Measurements from ENCODE around the gene TLR4.

TLR4 gene

DNA sequence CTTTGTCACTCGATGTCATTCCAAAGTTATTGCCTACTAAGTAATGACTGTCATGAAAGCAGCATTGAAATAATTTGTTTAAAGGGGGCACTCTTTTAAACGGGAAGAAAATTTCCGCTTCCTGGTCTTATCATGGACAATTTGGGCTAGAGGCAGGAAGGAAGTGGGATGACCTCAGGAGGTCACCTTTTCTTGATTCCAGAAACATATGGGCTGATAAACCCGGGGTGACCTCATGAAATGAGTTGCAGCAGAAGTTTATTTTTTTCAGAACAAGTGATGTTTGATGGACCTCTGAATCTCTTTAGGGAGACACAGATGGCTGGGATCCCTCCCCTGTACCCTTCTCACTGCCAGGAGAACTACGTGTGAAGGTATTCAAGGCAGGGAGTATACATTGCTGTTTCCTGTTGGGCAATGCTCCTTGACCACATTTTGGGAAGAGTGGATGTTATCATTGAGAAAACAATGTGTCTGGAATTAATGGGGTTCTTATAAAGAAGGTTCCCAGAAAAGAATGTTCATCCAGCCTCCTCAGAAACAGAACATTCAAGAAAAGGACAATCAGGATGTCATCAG is 11.3 kb downstream of the TLR4 start:
- no peak for DNase-seq

DNA sequence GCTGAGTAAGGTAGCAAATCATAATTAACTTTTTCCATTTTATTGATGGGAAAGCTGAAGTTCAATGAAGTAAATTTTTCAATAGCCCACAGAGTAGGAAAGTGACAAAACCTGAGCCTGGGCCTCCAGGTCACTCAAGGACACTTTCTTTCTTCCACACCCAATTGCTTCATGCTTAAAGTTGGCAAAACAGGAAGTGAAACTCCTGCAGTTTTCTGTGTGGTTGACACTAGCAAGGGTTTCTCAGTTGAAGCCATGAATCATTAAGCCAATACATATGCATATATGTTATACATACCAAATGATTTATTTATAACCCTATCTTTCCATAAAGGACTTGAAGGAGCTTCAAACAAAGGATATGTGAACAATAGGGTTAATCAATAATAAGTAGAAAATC is 13.9 kb downstream of the TLR4 start:
- no peak for DNase-seq

DNA sequence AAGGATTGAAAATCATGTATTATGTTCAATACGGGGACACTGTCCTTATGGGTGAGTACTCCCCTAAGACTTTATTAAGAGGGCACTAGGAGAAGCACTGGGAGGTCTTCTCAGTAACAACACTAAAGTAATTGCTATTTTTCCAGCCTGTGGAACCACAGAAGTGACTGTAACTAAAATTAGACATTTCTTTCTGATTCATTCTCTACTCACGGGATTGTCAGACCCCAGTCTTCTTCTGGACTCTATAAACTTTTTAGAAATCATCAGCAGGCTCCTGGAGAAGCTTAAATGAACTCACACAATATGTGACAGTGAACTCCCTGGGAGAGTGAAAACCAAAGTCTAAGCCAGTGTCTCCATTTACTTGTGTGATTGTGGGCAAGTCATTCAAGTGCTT is 14.5 kb downstream of the TLR4 start:
- no peak for DNase-seq

DNA sequence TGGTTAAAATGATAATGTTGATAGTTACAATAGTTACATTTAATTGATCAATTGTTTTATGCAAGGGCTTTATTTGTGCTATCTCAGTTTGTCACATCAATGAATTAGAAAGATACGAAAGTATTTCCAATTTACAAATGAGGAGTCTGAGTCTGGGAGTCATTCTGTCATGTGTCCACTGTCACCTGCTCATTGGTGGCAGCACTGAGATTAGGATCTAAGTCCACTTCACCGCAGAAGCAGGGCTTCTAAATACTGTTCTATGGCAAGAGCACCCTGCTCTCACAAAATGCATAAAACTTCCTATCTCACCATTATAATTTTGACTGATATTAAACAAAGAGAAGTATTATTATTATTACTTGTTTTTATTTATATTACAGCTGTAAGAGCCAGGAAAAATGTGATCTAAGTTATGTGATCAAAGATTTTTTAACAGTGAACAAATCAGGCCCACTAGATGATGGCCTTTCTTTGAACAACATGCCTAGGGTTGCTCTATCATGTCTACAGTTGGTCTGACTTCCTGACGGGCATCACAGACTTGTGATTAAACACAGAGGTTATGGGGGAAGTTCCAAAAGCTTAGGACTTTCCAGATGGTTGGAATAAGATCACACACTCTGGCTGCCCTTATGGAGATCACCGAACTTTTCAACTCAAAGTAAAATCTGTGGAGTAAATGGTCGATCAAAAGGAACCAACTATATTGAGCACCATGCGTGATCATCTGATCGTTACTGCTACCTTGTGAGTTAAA is 15.1 kb downstream of the TLR4 start:
- no peak for DNase-seq

DNA sequence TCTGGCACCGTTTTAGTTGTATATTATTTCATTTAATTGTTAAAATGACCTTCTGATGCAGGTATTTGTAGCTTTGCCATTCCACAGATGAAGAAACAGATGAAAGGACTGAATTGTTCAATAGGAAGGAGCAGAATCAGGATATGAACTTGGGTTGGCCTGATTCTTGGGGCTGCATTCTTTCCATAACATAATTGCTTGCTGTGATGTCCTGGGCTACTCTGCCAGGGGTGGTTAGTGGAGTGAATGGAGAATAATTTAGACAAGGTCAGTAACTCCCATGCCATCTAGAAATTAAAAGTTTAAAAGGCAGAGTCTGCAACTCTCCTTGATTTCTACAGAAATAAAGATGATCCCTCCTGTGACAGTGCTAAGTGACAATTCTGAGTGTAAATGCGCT is 15.9 kb downstream of the TLR4 start:
- no peak for DNase-seq

DNA sequence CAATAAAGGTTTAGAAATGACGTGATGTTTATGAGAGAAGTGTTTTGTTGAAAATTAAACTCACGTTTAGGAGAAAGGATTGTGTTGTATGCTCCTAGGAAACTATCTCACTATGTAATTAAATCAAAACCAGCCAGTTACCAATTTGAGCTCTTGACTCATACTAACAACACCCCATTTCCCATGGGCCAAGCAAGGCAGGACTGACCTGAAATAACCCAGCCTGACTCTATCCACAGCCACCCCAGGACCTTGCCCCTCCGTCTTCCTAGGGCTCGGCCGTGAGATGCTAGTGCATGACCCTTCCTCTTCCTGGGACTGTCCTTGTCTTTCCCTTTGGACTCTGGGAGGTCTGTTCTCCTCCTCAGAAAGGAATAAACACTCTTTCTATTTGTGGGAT is 16.4 kb downstream of the TLR4 start:
- no peak for DNase-seq

DNA sequence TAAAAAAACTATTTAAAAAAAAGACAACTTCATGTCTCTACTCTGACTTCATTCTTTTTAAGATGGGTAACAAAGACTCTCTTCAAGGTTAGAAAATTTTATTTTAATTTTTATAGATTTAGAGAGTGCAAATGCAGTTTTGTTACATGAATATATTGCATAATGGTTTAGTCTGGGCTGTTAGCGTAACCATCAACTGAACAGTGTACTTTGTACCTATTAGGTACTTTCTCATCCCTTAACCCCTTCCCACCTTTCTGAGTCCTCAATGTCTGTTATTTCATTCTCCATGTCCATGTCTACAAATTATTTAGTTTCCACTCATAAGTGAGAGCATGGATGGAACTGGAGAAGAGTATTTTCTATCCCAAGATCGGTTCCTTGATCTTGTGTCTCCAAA is 16.8 kb downstream of the TLR4 start:
- DNase-seq, result no peak

DNA sequence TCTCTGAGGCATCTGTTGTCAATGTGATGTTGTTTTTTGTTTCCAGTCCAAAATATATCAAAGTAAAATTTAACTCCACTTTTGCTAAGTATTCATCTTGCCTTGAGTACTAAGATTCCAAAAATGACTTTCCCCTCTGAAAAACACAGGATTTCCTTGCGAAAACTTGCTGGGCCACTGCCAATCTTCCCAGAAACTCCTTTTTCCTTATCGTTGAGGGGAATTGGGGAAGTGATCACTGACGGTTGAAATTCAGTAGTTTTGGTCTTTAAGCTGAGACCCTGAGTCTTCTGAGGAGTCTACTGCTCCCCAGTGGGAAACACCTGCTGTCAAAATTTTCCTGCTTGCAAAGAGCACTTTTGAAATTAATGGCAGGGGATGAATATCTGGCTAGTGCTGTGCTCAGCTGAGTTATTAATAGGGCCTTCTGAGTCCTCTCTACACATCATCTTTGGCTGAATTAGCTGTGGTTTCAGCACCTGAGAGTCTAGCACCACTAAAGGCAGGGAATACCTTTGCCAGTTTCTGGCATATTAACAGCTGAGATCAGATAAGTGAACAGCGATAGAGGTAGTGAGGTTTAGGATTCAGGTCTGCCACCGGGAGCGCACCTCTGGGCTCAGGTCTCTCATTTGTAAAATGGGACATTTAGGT is 18.0 kb downstream of the TLR4 start:
- DNase-seq, result no peak

DNA sequence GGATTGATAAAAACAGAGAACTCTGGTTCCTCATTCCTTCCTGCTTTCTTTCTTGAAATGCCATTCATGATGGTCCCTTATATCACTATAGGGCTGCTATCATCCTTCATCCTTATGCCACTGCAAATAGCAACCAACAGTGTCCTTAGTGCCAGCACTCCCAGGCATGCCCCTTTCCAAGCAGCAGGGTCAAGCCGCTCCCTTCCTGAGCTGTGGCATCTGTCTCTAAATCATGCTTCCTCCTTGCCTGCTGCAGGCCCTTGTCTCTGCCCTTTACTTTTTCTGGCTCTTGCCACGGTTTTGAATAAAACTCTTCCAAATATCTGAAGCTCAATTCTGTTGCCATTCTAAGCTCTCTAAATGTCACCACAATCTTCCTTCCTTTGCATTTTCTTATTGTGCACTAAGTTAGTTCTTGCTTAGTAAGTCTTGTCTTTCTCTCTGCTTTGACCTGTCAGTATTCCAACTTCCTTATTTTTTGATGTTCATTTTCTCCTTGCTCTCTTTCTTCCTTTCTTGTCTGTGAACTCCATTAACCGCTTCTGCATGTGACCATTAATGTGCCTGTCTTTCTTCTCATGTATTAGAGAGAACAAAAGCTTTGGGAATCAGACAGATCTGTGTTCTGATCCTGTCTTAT is 19.9 kb downstream of the TLR4 start:
- no peak for DNase-seq

DNA sequence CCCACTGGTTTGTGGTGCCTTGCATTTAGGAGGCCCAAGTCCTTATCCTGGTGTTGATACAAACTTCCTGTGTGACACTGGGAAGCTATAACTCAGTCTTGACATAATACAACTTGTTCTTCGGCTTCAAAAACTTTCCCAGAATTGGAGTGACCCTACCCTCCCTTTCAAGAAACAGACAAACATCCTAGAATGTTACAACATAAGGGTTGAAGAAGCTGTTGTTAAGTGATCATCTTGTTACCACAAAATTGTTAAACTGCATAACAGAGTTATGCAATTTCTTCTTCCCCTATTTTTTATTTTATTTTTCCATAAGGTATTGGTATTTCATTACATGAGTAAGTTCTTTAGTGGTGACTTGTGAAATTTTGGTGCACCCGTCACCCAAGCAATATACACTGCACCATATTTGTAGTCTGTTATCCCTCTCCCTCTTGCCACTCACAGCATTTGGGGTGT is 21.3 kb downstream of the TLR4 start:
- no peak for DNase-seq

DNA sequence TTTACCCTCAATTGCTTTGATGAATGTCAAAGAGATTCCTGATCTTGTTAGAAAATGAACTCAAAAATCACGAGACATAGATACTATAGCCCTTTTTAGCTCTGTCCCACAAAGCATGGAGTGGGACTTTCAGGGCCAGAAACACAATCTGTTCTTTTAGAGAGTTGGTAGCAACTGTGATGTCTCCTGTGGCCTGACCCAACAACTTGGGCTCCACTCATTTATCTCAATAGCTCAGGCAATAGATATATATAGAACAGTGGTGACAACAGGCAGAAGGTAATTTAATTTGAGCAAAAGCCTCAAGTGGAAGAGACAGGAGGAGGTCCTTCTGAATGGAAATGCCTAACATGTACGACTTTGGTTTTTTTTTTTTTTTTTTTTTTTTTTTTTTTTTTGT is 25.2 kb downstream of the TLR4 start:
- DNase-seq, result no peak

DNA sequence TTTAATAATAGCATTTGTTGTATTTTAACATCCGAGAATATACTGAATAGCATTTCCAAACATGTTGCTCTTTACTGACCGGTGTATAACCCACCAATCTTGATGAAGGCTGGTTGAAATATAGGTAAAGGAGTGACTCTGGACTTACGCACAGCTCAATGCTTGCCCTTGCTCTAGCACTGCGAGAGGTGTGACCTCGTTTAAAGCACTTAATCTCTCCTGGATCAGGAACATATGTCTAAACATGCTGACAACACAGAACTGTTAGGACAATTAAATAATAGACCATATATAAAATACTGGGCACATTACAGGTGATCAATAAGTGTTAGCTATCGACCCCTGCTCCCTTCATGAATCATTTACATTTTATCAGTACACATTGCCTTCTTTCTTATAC is 28.3 kb downstream of the TLR4 start:
- no peak for DNase-seq

DNA sequence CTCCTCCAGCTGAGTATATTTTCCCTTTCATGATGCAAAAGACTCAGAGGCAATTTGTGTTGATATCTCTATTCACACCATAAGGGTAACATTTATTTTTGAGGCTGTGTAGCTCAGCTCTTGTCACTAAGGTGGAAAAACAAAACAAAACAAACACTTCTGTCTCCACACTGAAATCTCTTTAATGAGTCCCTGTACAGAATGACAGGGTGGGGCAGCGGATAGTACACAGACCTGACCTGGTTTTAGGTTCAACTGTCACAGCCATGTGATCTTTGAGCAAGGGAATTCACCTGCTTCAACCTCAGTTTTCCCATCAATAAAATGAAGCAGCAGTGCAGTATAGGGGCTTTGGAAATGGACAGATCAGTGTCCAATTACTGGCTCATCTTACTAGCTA is 29.3 kb downstream of the TLR4 start:
- no peak for DNase-seq

DNA sequence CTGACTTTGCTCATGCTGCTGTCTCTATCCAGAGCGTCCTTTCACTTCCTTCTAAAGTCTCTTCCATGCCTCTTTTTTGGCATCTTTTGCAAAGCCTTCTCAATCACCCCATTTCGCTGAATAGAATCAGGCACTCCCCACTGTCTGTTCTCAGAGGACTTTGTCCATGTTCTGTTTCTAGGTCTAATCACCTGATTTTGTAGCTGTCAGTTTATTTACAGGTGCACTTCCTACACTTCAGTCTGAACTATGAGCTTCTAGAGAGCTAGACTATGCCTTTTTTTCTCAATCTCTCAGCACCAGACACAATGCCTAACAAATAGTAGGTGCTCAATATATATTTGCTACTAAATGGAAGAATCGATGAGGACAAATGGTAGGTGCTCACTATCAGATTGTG is 29.9 kb downstream of the TLR4 start:
- no peak for DNase-seq

DNA sequence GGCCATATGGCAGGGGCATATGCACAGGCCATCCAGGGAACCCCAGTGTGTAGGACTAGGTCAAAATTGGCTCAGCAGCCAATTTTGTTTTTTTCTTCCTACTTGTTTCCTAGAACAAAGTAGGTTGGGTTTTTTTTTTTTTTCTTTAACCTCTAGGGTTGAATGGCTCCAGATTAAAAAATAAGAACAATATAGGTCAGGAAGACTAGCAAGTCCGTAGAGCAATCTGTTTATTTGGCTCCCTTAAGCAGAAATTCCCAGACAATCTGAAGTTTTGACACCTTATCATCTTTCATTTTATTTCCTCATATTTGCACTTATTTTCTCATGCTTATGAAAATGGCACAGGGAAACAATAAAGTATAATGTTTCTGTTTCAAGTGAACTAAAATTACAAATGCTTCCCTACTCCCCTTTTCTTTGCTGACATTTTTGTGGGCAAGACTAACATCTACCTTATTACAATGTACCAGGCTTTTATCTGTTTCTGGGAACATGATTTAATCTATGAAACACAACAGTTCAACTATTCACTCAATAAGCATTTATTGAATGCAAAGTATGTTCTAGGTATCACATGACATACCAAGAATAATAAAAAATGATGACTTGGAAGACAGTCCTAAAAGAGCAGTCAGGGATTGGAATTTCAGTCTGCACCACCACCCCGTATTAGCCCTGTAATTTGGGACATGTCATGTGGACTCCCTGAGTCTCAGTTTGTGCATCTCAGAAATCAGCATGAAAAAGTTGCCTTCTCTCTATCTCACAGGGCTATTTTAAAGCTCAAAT is 30.5 kb downstream of the TLR4 start:
- DNase-seq, result no peak

DNA sequence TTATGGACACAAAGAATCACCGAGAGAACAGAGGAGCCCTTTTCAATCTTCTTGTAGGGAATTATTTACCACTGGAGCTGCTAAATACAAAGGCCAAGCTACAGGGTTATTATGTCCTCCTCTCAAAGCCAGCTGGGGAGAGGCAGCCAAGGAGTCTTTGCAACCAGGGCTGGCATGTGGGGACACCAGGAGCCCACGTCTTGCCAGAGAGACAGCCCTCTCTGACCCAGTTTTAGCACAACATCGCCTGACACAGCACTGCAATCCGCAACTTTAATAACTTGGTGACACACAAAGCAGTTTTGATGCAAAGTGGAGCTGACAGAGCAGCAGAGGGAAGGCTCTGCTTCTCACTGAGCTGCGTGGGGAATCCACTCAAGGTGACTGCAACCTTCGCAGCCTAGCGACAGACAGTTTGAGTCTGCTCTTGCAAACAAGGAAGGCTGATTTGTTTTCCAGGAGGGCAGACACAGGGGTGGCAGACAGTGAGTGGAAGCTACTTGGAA is 33.6 kb downstream of the TLR4 start:
- DNase-seq, result no peak

DNA sequence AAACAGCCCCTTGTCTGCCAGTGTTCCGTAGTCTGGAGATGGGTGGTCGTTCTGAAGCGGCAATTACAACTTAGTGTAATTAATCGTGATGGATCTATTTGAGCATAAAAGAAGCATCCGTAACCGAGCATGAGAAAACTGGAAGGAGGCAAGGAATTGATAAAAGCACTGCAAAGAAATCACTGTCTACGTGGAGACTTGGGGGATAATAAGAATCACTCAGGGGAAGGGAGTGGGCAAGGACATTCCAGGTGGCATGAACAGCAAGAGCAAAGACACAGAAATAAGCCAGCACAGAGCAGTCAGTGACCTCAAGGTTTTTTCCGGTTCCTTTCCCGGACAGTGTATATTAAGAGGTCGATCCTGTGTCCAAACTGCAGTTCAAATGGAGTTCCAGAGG is 35.0 kb downstream of the TLR4 start:
- DNase-seq, result no peak

DNA sequence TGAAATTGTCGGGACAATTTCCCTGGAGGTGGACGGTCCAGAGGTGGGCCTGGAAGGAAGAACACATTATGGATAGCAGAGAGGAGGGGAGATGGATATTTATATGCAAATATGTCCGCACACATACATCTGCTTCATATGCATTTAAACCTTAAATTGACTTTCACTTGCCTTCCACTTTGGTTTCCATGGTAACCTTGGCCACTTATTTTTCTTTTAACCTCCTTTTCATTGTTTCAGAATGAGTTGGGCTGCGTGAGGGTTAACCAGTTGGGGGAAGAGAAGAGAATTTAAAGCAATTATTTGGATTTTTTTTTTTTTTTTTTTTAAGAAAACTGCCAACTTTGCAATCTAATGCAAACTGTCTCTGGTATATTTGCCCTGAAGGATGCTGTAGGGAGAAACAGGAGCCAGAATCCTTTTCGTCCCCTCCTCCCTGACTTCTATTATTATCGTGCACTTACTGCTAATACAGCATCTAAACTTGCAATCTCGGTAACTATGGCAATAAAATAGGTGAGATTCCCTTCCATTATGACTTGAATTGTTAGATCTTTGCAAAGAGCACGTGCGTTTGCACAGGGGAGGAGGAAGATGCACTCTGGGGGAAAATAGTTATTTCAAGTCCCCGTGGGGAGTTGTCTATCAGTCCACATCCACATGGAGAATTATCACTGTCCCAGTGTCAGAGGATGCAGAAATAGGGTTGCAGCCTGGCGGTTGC is 35.6 kb downstream of the TLR4 start:
- no peak for DNase-seq

DNA sequence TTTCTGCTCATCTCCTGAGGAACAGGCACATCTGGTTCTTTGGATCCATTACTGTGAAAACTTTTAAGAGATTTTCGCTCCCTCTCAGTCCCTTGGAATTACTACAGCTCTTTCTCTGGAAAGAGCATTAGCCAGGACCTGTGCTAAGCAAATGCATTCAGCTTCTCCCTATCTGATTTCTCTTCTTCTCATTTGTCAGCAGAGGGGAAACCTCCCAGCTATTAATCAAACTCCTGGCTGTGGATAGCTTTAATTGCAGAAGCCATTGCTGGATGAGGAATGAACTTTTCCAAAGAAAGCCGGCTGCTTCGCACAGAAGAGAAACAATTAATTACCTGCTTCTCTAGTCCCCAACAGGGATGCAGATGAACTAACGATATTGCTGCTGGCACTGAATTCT is 37.9 kb downstream of the TLR4 start:
- peak; percentile 19 for DNase-seq

DNA sequence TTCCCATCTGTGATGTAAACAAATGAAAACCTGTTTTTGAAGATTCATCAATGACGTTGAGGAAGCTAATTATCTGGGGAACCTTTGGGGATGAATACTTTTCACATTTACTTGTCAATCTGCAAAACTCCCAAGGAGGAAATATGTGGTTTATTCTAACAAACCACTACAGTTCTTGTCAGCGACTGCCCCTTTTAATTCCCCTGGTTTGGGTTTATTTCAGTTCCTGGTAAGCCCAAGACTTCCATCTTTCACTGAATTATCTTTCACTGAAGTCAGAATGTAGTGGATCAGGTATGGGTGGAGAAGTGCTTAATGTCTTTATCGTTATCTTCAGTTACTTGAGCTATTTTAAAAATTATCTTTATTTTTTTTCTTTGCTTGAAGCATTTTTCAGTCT is 40.2 kb downstream of the TLR4 start:
- no peak for DNase-seq

DNA sequence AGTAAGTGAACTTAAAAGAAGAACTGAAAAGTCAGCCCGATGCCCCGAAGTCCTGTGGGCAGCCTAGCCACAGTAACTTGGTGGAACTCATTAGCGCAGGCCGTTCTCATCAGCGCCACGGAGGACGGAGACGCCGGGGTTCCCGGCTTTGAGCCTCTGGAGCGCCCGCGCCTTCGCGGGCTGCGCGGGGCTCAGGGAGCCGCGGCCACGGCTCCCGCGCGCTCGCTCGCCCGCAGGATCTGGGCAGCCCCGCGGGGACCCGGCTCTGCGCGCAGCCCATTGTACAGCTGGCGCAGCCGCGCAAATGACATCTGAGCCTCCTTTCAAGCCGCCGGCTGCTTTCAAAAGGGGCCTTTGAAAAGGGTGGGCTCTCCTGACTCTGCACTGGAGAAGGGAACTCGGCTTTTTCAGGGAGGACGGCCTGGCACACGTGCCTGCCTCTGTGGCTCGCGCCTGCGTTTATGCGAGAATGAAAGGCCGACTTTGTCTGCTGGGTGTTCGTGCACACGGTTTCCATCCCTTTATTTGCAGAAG is 40.7 kb downstream of the TLR4 start:
- peak; percentile 52 for DNase-seq

DNA sequence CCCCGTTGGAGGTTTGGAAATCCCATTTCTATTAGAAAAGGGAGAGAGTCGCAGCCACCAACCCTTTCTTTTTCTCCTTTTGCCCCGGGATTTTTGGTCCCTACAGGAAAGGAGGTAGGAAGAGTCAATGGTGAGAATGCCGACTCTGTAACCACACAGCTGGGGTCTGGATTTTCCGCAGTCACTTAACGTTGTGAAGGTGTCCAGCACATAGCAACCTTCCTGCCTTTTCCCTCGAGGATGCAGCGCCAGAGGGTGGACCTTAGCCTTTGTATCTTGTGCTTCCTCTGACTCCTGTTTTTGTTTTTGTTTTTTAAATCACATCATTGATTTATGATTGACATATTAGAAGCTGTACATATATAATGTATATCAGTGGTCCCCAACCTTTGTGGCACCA is 41.4 kb downstream of the TLR4 start:
- no peak for DNase-seq
